ENCODE results near the gene AS3MT. TPM values are rescaled to one million over a fixed set of nuclear protein-coding genes. Genes with fewer than 3 reads are reported as not detected.

AS3MT gene
- total RNA-seq, 3 donors from 2014 or later, result 3.7 to 5.6 (median 5.2) TPM

GRCh38 chr10:102904346-102904745 lies 35.1 kb downstream of the AS3MT start:
- Histone ChIP-seq H3K4me3 (no peak overlapping the region), H3K27ac (no peak overlapping the region), H3K27me3 (no peaks in the 10 kb centered on the region), H3K4me1 (no peaks in the 10 kb centered on the region), H3K9me3 (no peaks in the 10 kb centered on the region), H3K36me3 (no peaks in the 10 kb centered on the region)
- no peak for TF ChIP-seq POLR2A (IDR thresholded peaks at IDR 0.05)
- no peak for TF ChIP-seq POLR2AphosphoS5 (IDR thresholded peaks at IDR 0.05)
- TF ChIP-seq, protein P1, sequence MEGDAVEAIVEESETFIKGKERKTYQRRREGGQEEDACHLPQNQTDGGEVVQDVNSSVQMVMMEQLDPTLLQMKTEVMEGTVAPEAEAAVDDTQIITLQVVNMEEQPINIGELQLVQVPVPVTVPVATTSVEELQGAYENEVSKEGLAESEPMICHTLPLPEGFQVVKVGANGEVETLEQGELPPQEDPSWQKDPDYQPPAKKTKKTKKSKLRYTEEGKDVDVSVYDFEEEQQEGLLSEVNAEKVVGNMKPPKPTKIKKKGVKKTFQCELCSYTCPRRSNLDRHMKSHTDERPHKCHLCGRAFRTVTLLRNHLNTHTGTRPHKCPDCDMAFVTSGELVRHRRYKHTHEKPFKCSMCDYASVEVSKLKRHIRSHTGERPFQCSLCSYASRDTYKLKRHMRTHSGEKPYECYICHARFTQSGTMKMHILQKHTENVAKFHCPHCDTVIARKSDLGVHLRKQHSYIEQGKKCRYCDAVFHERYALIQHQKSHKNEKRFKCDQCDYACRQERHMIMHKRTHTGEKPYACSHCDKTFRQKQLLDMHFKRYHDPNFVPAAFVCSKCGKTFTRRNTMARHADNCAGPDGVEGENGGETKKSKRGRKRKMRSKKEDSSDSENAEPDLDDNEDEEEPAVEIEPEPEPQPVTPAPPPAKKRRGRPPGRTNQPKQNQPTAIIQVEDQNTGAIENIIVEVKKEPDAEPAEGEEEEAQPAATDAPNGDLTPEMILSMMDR (IDR thresholded peaks at IDR 0.05), result no peak
- intact Hi-C loops (cut with DNase I; ENCODE audit: low total_unique reads), result loop anchor here (10.0 kb wide), 1 partner anchor 180 kb away; no protein-coding TSS in a partner anchor
- no peak for DNase-seq (ENCODE audit: low spot score in 2 of 2)

- DNase-seq (ENCODE audit: low spot score in 2 of 2), result no peak
- Histone ChIP-seq H3K4me3 (no peak overlapping the region), H3K4me1 (no peaks in the 10 kb centered on the region), H3K9me3 (no peaks in the 10 kb centered on the region), H3K27ac (no peak overlapping the region), H3K36me3 (no peaks in the 10 kb centered on the region), H3K27me3 (no peaks in the 10 kb centered on the region)
- TF ChIP-seq POLR2A (IDR thresholded peaks at IDR 0.05) (no peak), POLR2AphosphoS5 (IDR thresholded peaks at IDR 0.05) (no peak)
- TF ChIP-seq, protein P1 (IDR thresholded peaks at IDR 0.05), result no peak
- intact Hi-C loops (cut with DNase I; ENCODE audit: low total_unique reads), result loop anchor here (10.0 kb wide), 1 partner anchor 182 kb away; no protein-coding TSS in a partner anchor
Measured at GRCh38 chr10:102906507-102906906, 37.2 kb downstream of the AS3MT start.

- TF ChIP-seq POLR2AphosphoS5 (IDR thresholded peaks at IDR 0.05) (no peak), POLR2A (IDR thresholded peaks at IDR 0.05) (no peak)
- TF ChIP-seq, protein P1 (IDR thresholded peaks at IDR 0.05), result no peak
- intact Hi-C loops (cut with DNase I; ENCODE audit: low total_unique reads), result loop anchor here (10.0 kb wide), 2 partner anchors 330 to 420 kb away; partner anchors contain the start of gene RPEL1
Measured at GRCh38 chr10:102914781-102915180, 45.5 kb downstream of the AS3MT start.

GRCh38 chr10:102916173-102916572 lies 46.9 kb downstream of the AS3MT start:
- intact Hi-C loops (cut with DNase I; ENCODE audit: low total_unique reads), result loop anchor here (10.0 kb wide), 2 partner anchors 329 to 419 kb away; partner anchors contain the start of gene RPEL1
- Histone ChIP-seq H3K9me3 (no peaks in the 10 kb centered on the region), H3K27ac (no peak overlapping the region), H3K36me3 (no peaks in the 10 kb centered on the region), H3K4me3 (no peak overlapping the region), H3K4me1 (peaks cover 0 to 11% of the 10 kb centered on the region in 2 donors), H3K27me3 (no peaks in the 10 kb centered on the region)
- no peak for DNase-seq (ENCODE audit: low spot score in 2 of 2)
- TF ChIP-seq, protein P1 (IDR thresholded peaks at IDR 0.05), result no peak
- TF ChIP-seq POLR2AphosphoS5 (IDR thresholded peaks at IDR 0.05) (no peak), POLR2A (IDR thresholded peaks at IDR 0.05) (no peak)

More at GRCh38 chr10:102914781-102915180, 45.5 kb downstream of the AS3MT start:
- no peak for DNase-seq (ENCODE audit: low spot score in 2 of 2)
- Histone ChIP-seq H3K9me3 (no peaks in the 10 kb centered on the region), H3K27ac (no peak overlapping the region), H3K4me1 (no peaks in the 10 kb centered on the region), H3K4me3 (no peak overlapping the region), H3K27me3 (no peaks in the 10 kb centered on the region), H3K36me3 (no peaks in the 10 kb centered on the region)

DNA sequence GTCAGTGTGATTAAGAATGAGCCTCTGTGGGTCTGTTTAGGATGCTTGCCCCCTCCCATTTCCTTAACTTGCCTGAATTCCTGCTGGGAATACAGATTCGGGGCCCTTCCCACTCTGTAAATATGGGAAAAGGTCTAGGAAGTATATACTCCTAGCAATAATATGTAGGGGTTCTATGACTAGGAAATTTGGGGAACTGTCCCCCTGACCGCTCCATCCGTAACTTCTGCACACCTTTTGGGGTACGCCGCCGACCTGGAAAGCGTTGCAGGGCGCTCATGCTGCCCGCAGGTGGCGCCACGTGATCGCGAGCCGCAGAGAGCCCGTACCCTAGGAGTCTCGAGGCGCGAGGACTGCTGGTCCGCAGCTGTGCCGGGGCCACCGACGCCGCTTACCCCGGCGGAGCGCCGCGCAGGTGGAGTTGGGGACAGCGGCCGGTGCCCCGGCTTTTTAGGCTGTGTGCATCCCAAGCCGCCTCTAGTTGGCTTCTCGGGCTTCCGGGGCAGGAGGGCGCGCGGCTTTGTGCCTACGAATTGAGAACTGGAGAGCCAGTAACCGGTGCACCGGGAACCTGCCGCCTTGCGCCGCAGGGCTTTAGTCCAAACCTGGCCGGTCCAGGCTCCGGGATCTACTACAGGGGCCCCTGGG lies 48.2 kb downstream of the AS3MT start:
- Histone ChIP-seq H3K27ac (peak overlapping the region; percentile 91), H3K27me3 (no peaks in the 10 kb centered on the region), H3K9me3 (no peaks in the 10 kb centered on the region), H3K36me3 (no peaks in the 10 kb centered on the region), H3K4me1 (peaks cover 0 to 19% of the 10 kb centered on the region in 2 donors), H3K4me3 (peak overlapping the region; percentile 74 to 96 (median 95))
- intact Hi-C loops (cut with DNase I; ENCODE audit: low total_unique reads), result loop anchor here (10.0 kb wide), 2 partner anchors 327 to 417 kb away; partner anchors contain the start of gene RPEL1
- peak; percentile 72 to 80 for DNase-seq (ENCODE audit: low spot score in 2 of 2)
- TF ChIP-seq, protein P1 (IDR thresholded peaks at IDR 0.05), result peak; percentile 83 to 98 (median 95)
- TF ChIP-seq POLR2AphosphoS5 (IDR thresholded peaks at IDR 0.05) (peak in 2 of 3 donors; percentile 35 to 40), POLR2A (IDR thresholded peaks at IDR 0.05) (no peak)

Data from breast epithelium (tissue), 4 donors.